HepG2 (cell line): Measurements from ENCODE around the gene MEF2B. TPM values are rescaled to one million over a fixed set of nuclear protein-coding genes. Genes with fewer than 3 reads are reported as not detected.
A peak's percentile ranks its signal among the peaks of the same experiment; 100 is the strongest.

Source experiments
- AGO1 ChIP-seq: fragments of 200-400 bp; formaldehyde crosslinking; IDR thresholded peaks from 2 replicates; pipeline ENCODE4 v1.6.1; 2017; ENCODE audit warnings: mild to moderate bottlenecking, low read depth, low read length, moderate library complexity; ENCODE audit not compliant: poor library complexity, severe bottlenecking
- ATAD3A ChIP-seq: sonication (generic); formaldehyde crosslinking; IDR thresholded peaks from 2 replicates; pipeline ENCODE4 v1.4.0; 2020; ENCODE audit warnings: missing genetic modification reagents
- ATF1 ChIP-seq: IDR thresholded peaks from 2 replicates; pipeline ENCODE4 v1.6.1; 2016; ENCODE audit warnings: mild to moderate bottlenecking, control low read depth
- CENPX ChIP-seq: sonication (generic); formaldehyde crosslinking; IDR thresholded peaks from 2 replicates; pipeline ENCODE4 v1.9.0; 2021; ENCODE audit warnings: mild to moderate bottlenecking, missing genetic modification reagents, moderate library complexity
- CHD4 ChIP-seq: fragments of 200-600 bp; sonication (generic); IDR thresholded peaks from 2 replicates; pipeline ENCODE4 v1.7.0; 2017; ENCODE audit warnings: mild to moderate bottlenecking, low read length, borderline replicate concordance
- CREB1 ChIP-seq, 2 experiments: fragments of 450-650 bp in 1 of 2; IDR thresholded peaks; 2 replicates each; pipeline ENCODE4 v1.6.1; 2016 to 2017; ENCODE audit warnings: control low read depth in 1 of 2, mild to moderate bottlenecking in 1 of 2, missing compliant biosample characterization in 1 of 2, missing genetic modification characterization in 1 of 2
- FLYWCH1 ChIP-seq: sonication (generic); formaldehyde crosslinking; IDR thresholded peaks from 2 replicates; pipeline ENCODE4 v1.8.1; 2023; ENCODE audit warnings: mild to moderate bottlenecking, missing genetic modification reagents
- FOXK1 ChIP-seq: sonication (generic); formaldehyde crosslinking; IDR thresholded peaks from 2 replicates; pipeline ENCODE4 v1.4.0; 2020; ENCODE audit warnings: low read depth, missing genetic modification reagents, borderline replicate concordance
- HOXA5 ChIP-seq: sonication (generic); formaldehyde crosslinking; IDR thresholded peaks from 2 replicates; pipeline ENCODE4 v1.4.0; 2020; ENCODE audit warnings: missing genetic modification reagents
- KDM5A ChIP-seq: fragments of 200-600 bp; sonication (generic); IDR thresholded peaks from 2 replicates; pipeline ENCODE4 v1.7.0; 2018; ENCODE audit warnings: antibody characterized with exemption, mild to moderate bottlenecking, low read length, borderline replicate concordance
- MTF1 ChIP-seq: sonication (generic); formaldehyde crosslinking; IDR thresholded peaks from 2 replicates; pipeline ENCODE4 v1.5.0; 2020; ENCODE audit warnings: missing genetic modification reagents
- PCBP1 ChIP-seq: fragments of 200-400 bp; formaldehyde crosslinking; IDR thresholded peaks from 2 replicates; pipeline ENCODE4 v1.6.1; 2017; ENCODE audit warnings: mild to moderate bottlenecking, low read depth, low read length, borderline replicate concordance
- RFXANK ChIP-seq: IDR thresholded peaks from 2 replicates; pipeline ENCODE4 v1.6.1; 2016
- SALL1 ChIP-seq: sonication (generic); formaldehyde crosslinking; IDR thresholded peaks from 2 replicates; pipeline ENCODE4 v1.8.0; 2022; ENCODE audit warnings: mild to moderate bottlenecking, missing genetic modification reagents
- SOX6 ChIP-seq, 2 experiments: fragments of 450-650 bp in 1 of 2; sonication (generic) in 1 of 2; formaldehyde crosslinking in 1 of 2; IDR thresholded peaks; 2 replicates each; pipeline versions ENCODE4 v1.4.0 to v1.6.1; 2017 to 2020; ENCODE audit warnings: antibody characterized with exemption in 1 of 2, mild to moderate bottlenecking in 1 of 2, missing genetic modification reagents in 1 of 2
- SP2 ChIP-seq: sonication (generic); formaldehyde crosslinking; IDR thresholded peaks from 2 replicates; pipeline ENCODE4 v1.5.1; 2020; ENCODE audit warnings: mild to moderate bottlenecking, missing genetic modification reagents
- SYNCRIP ChIP-seq: fragments of 200-400 bp; formaldehyde crosslinking; IDR thresholded peaks from 2 replicates; pipeline ENCODE4 v1.6.1; 2018; ENCODE audit warnings: mild to moderate bottlenecking, low read depth, low read length; ENCODE audit not compliant: insufficient read depth
- ZFAT ChIP-seq: sonication (generic); formaldehyde crosslinking; conservative IDR thresholded peaks from 2 replicates; pipeline ENCODE4 v1.8.1; 2023; ENCODE audit warnings: missing genetic modification reagents, inconsistent platforms
- ZNF343 ChIP-seq: sonication (generic); formaldehyde crosslinking; IDR thresholded peaks from 2 replicates; pipeline ENCODE4 v1.4.0; 2020; ENCODE audit warnings: mild to moderate bottlenecking, missing genetic modification reagents
- ZNF724P ChIP-seq: sonication (generic); formaldehyde crosslinking; IDR thresholded peaks from 2 replicates; pipeline ENCODE4 v1.8.0; 2022; ENCODE audit warnings: missing genetic modification reagents, borderline replicate concordance
- ZNF737 ChIP-seq: sonication (generic); formaldehyde crosslinking; IDR thresholded peaks from 2 replicates; pipeline ENCODE4 v1.5.0; 2020; ENCODE audit warnings: missing genetic modification reagents, mild to moderate bottlenecking, borderline replicate concordance
- ZNF790 ChIP-seq: sonication (generic); formaldehyde crosslinking; IDR thresholded peaks from 2 replicates; pipeline ENCODE4 v1.8.0; 2022; ENCODE audit warnings: missing genetic modification reagents, mild to moderate bottlenecking, borderline replicate concordance
- ZSCAN12 ChIP-seq: sonication (generic); formaldehyde crosslinking; IDR thresholded peaks from 2 replicates; pipeline ENCODE4 v1.9.0; 2021; ENCODE audit warnings: mild to moderate bottlenecking, missing genetic modification reagents
- polyA plus RNA-seq, 8 experiments: library from polyadenylated mRNA; depleted of rRNA in 3 of 8; stranded (reverse) in 7 of 8; unstranded in 1 of 8; fragments of >200 nt; fragmentation: Illumina TruSeq in 4 of 8; extraction: Trizol in 4 of 8; gene quantifications; 2 replicates each; pipeline versions ENCODE4 v1.2.1 to v1.2.3, GENCODE V29; 2011 to 2016; ENCODE audit warnings: low read depth in 4 of 8, missing spikeins in 1 of 8, mixed read lengths in 1 of 8; ENCODE audit not compliant: insufficient read depth in 1 of 8
- total RNA-seq, 5 experiments: library from RNA; depleted of rRNA; stranded (reverse); fragments of >200 nt; fragmentation: Illumina TruSeq; extraction: Trizol; gene quantifications; 2 replicates each; pipeline ENCODE4 v1.2.3, GENCODE V29; 2016; ENCODE audit warnings: low read depth in 1 of 5
- TF ChIP-seq, protein P1 (sequence below): sonication (generic); formaldehyde crosslinking; IDR thresholded peaks from 2 replicates; pipeline ENCODE4 v1.4.0; 2020; ENCODE audit warnings: missing genetic modification reagents, low read depth, mild to moderate bottlenecking, borderline replicate concordance
- TF ChIP-seq, protein P2 (sequence below): sonication (generic); formaldehyde crosslinking; IDR thresholded peaks from 2 replicates; pipeline ENCODE4 v1.4.0; 2020; ENCODE audit warnings: missing genetic modification reagents
- TF ChIP-seq, protein P3 (sequence below): sonication (generic); formaldehyde crosslinking; conservative IDR thresholded peaks from 2 replicates; pipeline ENCODE4 v1.4.0; 2020; ENCODE audit warnings: missing genetic modification reagents

The MEF2B gene
- total and polyA plus RNA-seq, 2 of the 13 experiments (the other 11 are each of a cell fraction or from before 2014, with no cell fraction given): 1.2 to 1.7 TPM

DNA sequence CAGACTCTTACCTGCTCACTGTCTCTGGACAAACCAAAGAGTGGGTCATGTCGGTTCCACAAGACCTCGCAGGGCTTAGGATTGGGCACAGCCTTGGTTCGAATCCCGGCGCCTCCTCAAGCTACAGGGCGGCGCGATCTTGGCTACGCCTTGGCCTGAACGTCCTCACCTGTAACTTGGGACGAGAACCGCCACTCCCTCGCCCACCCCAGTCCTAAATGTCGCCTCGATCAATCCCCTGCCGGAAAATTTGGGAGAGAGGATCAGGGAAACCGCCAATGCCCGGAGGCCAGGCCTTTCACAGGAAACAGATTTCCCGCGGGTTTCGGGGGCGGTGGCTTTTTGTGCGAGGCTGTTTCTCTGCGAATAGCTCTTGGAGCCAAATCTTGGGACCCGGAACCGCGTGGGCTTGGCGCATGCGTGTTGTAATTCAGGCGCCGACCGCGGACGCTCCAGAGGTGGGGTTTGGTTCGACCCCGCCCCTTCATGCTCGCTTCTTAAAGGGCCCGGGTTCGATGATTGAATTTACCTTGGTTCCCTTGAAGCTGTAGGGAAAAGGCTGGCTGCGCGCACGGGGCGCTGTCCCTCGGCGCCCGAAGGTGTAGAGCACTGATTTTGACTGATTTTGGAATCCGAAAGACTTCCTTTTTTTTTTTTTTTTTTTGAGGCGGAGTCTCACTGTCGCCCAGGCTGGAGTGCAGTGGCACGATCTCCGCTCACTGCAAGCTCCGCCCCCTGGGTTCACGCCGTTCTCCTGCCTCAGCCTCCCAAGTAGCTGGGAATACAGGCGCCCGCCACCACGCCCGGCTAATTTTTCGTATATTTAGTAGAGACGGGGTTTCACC is 33.2 kb upstream of the MEF2B start, which contains the start of gene NR2C2AP (continued):
- no peak for TF ChIP-seq CHD4
- no peak for TF ChIP-seq ATAD3A
- TF ChIP-seq SYNCRIP: no peak
- TF ChIP-seq FOXK1 (CRISPR knock-in tag): no peak
- TF ChIP-seq ZNF737: no peak
- TF ChIP-seq HOXA5 (CRISPR knock-in tag): no peak
- peak; percentile 37; the same call in 1 of the 2 replicates for TF ChIP-seq SALL1 (CRISPR knock-in tag)
- TF ChIP-seq FLYWCH1: no peak
- TF ChIP-seq ATF1 (CRISPR knock-in tag): no peak
- TF ChIP-seq, protein P1, sequence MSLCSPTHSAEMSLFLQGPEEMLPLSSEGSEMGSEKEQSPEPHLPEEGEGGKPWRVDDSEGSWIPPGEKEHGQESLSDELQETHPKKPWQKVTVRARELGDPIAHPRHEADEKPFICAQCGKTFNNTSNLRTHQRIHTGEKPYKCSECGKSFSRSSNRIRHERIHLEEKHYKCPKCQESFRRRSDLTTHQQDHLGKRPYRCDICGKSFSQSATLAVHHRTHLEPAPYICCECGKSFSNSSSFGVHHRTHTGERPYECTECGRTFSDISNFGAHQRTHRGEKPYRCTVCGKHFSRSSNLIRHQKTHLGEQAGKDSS (CRISPR knock-in tag): no peak
- no peak for TF ChIP-seq CREB1 (IDR thresholded peaks at IDR 0.05)
- TF ChIP-seq CREB1 (CRISPR knock-in tag; IDR thresholded peaks at IDR 0.05): peak; percentile 19; the same call in 1 of the 2 replicates
- TF ChIP-seq, protein P2, sequence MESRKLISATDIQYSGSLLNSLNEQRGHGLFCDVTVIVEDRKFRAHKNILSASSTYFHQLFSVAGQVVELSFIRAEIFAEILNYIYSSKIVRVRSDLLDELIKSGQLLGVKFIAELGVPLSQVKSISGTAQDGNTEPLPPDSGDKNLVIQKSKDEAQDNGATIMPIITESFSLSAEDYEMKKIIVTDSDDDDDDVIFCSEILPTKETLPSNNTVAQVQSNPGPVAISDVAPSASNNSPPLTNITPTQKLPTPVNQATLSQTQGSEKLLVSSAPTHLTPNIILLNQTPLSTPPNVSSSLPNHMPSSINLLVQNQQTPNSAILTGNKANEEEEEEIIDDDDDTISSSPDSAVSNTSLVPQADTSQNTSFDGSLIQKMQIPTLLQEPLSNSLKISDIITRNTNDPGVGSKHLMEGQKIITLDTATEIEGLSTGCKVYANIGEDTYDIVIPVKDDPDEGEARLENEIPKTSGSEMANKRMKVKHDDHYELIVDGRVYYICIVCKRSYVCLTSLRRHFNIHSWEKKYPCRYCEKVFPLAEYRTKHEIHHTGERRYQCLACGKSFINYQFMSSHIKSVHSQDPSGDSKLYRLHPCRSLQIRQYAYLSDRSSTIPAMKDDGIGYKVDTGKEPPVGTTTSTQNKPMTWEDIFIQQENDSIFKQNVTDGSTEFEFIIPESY (CRISPR knock-in tag): no peak
- no peak for TF ChIP-seq RFXANK (CRISPR knock-in tag)
- TF ChIP-seq MTF1 (CRISPR knock-in tag): no peak
- TF ChIP-seq ZNF724P (CRISPR knock-in tag): no peak
- peak; percentile 73 for TF ChIP-seq AGO1
- TF ChIP-seq, protein P3, sequence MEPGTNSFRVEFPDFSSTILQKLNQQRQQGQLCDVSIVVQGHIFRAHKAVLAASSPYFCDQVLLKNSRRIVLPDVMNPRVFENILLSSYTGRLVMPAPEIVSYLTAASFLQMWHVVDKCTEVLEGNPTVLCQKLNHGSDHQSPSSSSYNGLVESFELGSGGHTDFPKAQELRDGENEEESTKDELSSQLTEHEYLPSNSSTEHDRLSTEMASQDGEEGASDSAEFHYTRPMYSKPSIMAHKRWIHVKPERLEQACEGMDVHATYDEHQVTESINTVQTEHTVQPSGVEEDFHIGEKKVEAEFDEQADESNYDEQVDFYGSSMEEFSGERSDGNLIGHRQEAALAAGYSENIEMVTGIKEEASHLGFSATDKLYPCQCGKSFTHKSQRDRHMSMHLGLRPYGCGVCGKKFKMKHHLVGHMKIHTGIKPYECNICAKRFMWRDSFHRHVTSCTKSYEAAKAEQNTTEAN (CRISPR knock-in tag): no peak
- TF ChIP-seq CENPX: no peak
- no peak for TF ChIP-seq SP2 (CRISPR knock-in tag)
- TF ChIP-seq ZNF343: no peak
- no peak for TF ChIP-seq ZNF790 (CRISPR knock-in tag)
- TF ChIP-seq ZSCAN12 (CRISPR knock-in tag): no peak
- TF ChIP-seq ZFAT (CRISPR knock-in tag): no peak
- TF ChIP-seq KDM5A: peak; percentile 64
- TF ChIP-seq SOX6 (IDR thresholded peaks at IDR 0.05): no peak
- 0 out of 2 replicates have a peak, but pooled peaks have one; percentile 16 for TF ChIP-seq SOX6 (CRISPR knock-in tag; IDR thresholded peaks at IDR 0.05)
- 0 out of 2 replicates have a peak, but pooled peaks have one; percentile 62 for TF ChIP-seq PCBP1
